WTC11 (cell line): ENCODE data around the gene FHAD1. TPM values are rescaled to one million over a fixed set of nuclear protein-coding genes. Genes with fewer than 3 reads are reported as not detected.

Source experiments
- ATAC-seq: fragments of 200-7000 bp; cut with Tn5 transposase; 2 replicates; pipeline ENCODE4 v1.10.0; 2021; ENCODE audit warnings: mild to moderate bottlenecking, moderate library complexity
- CTCF ChIA-PET: fragments of 300-600 bp; sonication (Branson Sonifier 250); formaldehyde crosslinking; loops from one replicate; lab custom pipeline; 2021; ENCODE audit warnings: antibody characterized with exemption; lab: Charles Lee
- POLR2A ChIA-PET: fragments of 350-600 bp; sonication (Branson Sonifier 250); formaldehyde crosslinking; loops from one replicate; lab custom pipeline; 2021; ENCODE audit warnings: antibody characterized with exemption; lab: Charles Lee
- DNase-seq: peaks from one replicate; pipeline ENCODE4 v3.0.0; 2021; ENCODE audit warnings: low spot score
- H3K27ac Mint-ChIP-seq: 2 replicates; pipeline ENCODE4 v1.8.0; 2021; ENCODE audit warnings: mixed read lengths
- H3K27me3 Mint-ChIP-seq: 2 replicates; pipeline ENCODE4 v1.8.0; 2021; ENCODE audit warnings: low read depth, mild to moderate bottlenecking, moderate library complexity, mixed read lengths
- H3K36me3 Mint-ChIP-seq: 2 replicates; pipeline ENCODE4 v1.8.0; 2021; ENCODE audit warnings: mixed read lengths
- H3K4me1 Mint-ChIP-seq: 2 replicates; pipeline ENCODE4 v1.8.0; 2022; ENCODE audit warnings: mixed read lengths
- H3K4me3 Mint-ChIP-seq: 2 replicates; pipeline ENCODE4 v1.8.0; 2021; ENCODE audit warnings: mild to moderate bottlenecking, moderate library complexity, mixed read lengths
- H3K9me3 Mint-ChIP-seq: 2 replicates; pipeline ENCODE4 v1.8.0; 2021; ENCODE audit warnings: mixed read lengths
- FOXP1 ChIP-seq: sonication (generic); formaldehyde crosslinking; IDR thresholded peaks from 2 replicates; pipeline ENCODE4 v1.8.0; 2022; ENCODE audit warnings: missing genetic modification reagents, mild to moderate bottlenecking, moderate library complexity, borderline replicate concordance
- GABPB1 ChIP-seq: sonication (generic); formaldehyde crosslinking; IDR thresholded peaks from 2 replicates; pipeline ENCODE4 v1.8.1; 2023; ENCODE audit warnings: mild to moderate bottlenecking, missing genetic modification reagents
- GTF2I ChIP-seq: fragments of 250-450 bp; sonication (Bioruptor Pico); conservative IDR thresholded peaks from 2 replicates; pipeline ENCODE4 v1.4.0; 2021; ENCODE audit warnings: mild to moderate bottlenecking
- KAT7 ChIP-seq: sonication (generic); formaldehyde crosslinking; IDR thresholded peaks from 2 replicates; pipeline ENCODE4 v1.8.1; 2023; ENCODE audit warnings: missing genetic modification reagents, mild to moderate bottlenecking, borderline replicate concordance
- NFYB ChIP-seq: sonication (generic); formaldehyde crosslinking; conservative IDR thresholded peaks from 2 replicates; pipeline ENCODE4 v1.8.0; 2022; ENCODE audit warnings: low read depth, missing genetic modification reagents
- PRRX2 ChIP-seq: fragments of 250-450 bp; sonication (Bioruptor Pico); IDR thresholded peaks from 2 replicates; pipeline ENCODE4 v1.8.0; 2021; ENCODE audit warnings: mild to moderate bottlenecking
- SMAD4 ChIP-seq: sonication (generic); formaldehyde crosslinking; IDR thresholded peaks from 2 replicates; pipeline ENCODE4 v1.8.0; 2022; ENCODE audit warnings: mild to moderate bottlenecking, missing genetic modification reagents
- SP1 ChIP-seq: sonication (generic); formaldehyde crosslinking; conservative IDR thresholded peaks from 2 replicates; pipeline ENCODE4 v1.8.1; 2022; ENCODE audit warnings: missing genetic modification reagents
- TP53 ChIP-seq: sonication (generic); formaldehyde crosslinking; IDR thresholded peaks from 2 replicates; pipeline ENCODE4 v1.8.1; 2023; ENCODE audit warnings: mild to moderate bottlenecking, missing genetic modification reagents
- ZNF121 ChIP-seq: sonication (generic); formaldehyde crosslinking; IDR thresholded peaks from 2 replicates; pipeline ENCODE4 v1.8.0; 2023; ENCODE audit warnings: missing genetic modification reagents
- ZNF138 ChIP-seq: sonication (generic); formaldehyde crosslinking; conservative IDR thresholded peaks from 2 replicates; pipeline ENCODE4 v1.8.1; 2022; ENCODE audit warnings: mild to moderate bottlenecking, moderate library complexity, missing genetic modification reagents
- ZNF317 ChIP-seq: sonication (generic); formaldehyde crosslinking; IDR thresholded peaks from 2 replicates; pipeline ENCODE4 v1.8.1; 2023; ENCODE audit warnings: low read depth, mild to moderate bottlenecking, moderate library complexity, missing genetic modification reagents, borderline replicate concordance
- total RNA-seq: library from RNA; stranded (reverse); gene quantifications from 3 replicates; pipeline ENCODE4 v1.2.3, GENCODE V29; 2021
- TF ChIP-seq, protein P1 (sequence below): sonication (generic); formaldehyde crosslinking; IDR thresholded peaks from 2 replicates; pipeline ENCODE4 v1.8.1; 2023; ENCODE audit warnings: mild to moderate bottlenecking, missing genetic modification reagents
- TF ChIP-seq, protein P2 (sequence below): fragments of 250-450 bp; sonication (Bioruptor Pico); IDR thresholded peaks from 2 replicates; pipeline ENCODE4 v1.9.0; 2021; ENCODE audit warnings: mild to moderate bottlenecking
- TF ChIP-seq, protein P3 (sequence below): fragments of 250-450 bp; sonication (Bioruptor Pico); IDR thresholded peaks from 2 replicates; pipeline ENCODE4 v2.1.2; 2022; ENCODE audit warnings: mild to moderate bottlenecking, moderate library complexity
- TF ChIP-seq, protein P4 (sequence below): sonication (generic); formaldehyde crosslinking; IDR thresholded peaks from 2 replicates; pipeline ENCODE4 v1.8.1; 2023; ENCODE audit warnings: mild to moderate bottlenecking, missing genetic modification reagents, moderate library complexity
- TF ChIP-seq, protein P5 (sequence below): fragments of 250-450 bp; sonication (Bioruptor Pico); IDR thresholded peaks from 2 replicates; pipeline ENCODE4 v1.9.0; 2021; ENCODE audit warnings: mild to moderate bottlenecking
- TF ChIP-seq, protein P6 (sequence below): sonication (generic); formaldehyde crosslinking; IDR thresholded peaks from 2 replicates; pipeline ENCODE4 v1.8.1; 2023; ENCODE audit warnings: mild to moderate bottlenecking, missing genetic modification reagents, borderline replicate concordance
- TF ChIP-seq, protein P7 (sequence below): fragments of 250-450 bp; sonication (Bioruptor Pico); conservative IDR thresholded peaks from 2 replicates; pipeline ENCODE4 v1.9.0; 2021; ENCODE audit warnings: mild to moderate bottlenecking

FHAD1 gene
- total RNA-seq, 1 experiment from 2014 or later = 3.0 TPM

DNA sequence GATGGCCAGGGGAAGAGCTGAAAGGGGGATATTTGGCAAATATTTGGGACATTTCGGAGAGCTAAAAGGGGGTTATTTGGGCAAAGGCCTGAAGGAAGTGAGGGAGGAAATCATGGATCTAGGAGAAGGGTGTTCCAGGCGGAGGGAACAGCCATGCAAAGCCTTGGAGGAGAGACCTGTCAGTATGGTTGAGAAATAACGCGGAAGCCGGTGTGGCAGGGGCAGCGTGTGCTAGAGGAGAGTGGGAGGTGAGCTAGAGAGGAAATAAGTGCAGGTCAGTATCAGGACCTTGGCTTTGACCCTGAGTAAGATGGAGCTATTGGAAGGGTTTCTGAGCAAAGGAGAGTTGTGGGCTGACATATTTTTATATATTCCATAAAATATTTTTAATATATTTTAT lies 194.2 kb downstream of the FHAD1 start (continued):
- TF ChIP-seq, protein P1, sequence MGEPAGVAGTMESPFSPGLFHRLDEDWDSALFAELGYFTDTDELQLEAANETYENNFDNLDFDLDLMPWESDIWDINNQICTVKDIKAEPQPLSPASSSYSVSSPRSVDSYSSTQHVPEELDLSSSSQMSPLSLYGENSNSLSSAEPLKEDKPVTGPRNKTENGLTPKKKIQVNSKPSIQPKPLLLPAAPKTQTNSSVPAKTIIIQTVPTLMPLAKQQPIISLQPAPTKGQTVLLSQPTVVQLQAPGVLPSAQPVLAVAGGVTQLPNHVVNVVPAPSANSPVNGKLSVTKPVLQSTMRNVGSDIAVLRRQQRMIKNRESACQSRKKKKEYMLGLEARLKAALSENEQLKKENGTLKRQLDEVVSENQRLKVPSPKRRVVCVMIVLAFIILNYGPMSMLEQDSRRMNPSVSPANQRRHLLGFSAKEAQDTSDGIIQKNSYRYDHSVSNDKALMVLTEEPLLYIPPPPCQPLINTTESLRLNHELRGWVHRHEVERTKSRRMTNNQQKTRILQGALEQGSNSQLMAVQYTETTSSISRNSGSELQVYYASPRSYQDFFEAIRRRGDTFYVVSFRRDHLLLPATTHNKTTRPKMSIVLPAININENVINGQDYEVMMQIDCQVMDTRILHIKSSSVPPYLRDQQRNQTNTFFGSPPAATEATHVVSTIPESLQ (CRISPR knock-in tag) = no peak

DNA sequence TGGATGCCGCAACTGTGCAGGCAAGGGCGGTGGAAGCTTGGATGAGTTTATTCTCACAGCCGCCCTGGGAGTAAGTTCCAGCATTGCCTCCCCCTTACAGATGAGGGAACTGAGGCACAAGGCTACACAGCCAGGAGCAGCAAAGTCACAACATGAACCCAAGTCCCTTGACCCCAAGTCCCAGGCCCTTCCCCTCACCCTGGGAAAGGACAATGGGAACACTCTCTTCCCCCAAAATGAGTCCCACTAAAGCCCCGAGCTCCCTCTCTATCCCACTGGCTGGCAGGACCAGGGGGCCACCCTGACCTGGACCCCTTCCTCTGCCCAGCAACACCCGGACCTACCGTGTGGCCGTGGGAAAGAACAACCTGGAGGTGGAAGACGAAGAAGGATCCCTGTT lies 195.1 kb downstream of the FHAD1 start:
- ATAC-seq (no peak), DNase-seq (no peak)
- Mint-ChIP-seq H3K27ac (no peak overlapping the region), H3K9me3 (no peaks in the 10 kb centered on the region), H3K4me3 (no peak overlapping the region), H3K4me1 (no peaks in the 10 kb centered on the region), H3K27me3 (no peaks in the 10 kb centered on the region), H3K36me3 (no peaks in the 10 kb centered on the region)
- CTCF ChIA-PET = interaction anchor here (1.3 to 5.0 kb wide), 2 partner anchors 10 to 119 kb away, joined by 3 to 20 read pairs; no protein-coding TSS in a partner anchor
- POLR2A ChIA-PET = no interaction called here
- TF ChIP-seq ZNF138 (CRISPR knock-in tag) (no peak), ZNF317 (CRISPR knock-in tag) (no peak), SMAD4 (CRISPR knock-in tag) (no peak), ZNF121 (CRISPR knock-in tag) (no peak), PRRX2 (CRISPR knock-in tag) (no peak), SP1 (CRISPR knock-in tag) (no peak)
- TF ChIP-seq, protein P2, sequence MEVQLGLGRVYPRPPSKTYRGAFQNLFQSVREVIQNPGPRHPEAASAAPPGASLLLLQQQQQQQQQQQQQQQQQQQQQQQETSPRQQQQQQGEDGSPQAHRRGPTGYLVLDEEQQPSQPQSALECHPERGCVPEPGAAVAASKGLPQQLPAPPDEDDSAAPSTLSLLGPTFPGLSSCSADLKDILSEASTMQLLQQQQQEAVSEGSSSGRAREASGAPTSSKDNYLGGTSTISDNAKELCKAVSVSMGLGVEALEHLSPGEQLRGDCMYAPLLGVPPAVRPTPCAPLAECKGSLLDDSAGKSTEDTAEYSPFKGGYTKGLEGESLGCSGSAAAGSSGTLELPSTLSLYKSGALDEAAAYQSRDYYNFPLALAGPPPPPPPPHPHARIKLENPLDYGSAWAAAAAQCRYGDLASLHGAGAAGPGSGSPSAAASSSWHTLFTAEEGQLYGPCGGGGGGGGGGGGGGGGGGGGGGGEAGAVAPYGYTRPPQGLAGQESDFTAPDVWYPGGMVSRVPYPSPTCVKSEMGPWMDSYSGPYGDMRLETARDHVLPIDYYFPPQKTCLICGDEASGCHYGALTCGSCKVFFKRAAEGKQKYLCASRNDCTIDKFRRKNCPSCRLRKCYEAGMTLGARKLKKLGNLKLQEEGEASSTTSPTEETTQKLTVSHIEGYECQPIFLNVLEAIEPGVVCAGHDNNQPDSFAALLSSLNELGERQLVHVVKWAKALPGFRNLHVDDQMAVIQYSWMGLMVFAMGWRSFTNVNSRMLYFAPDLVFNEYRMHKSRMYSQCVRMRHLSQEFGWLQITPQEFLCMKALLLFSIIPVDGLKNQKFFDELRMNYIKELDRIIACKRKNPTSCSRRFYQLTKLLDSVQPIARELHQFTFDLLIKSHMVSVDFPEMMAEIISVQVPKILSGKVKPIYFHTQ (CRISPR knock-in tag) = no peak
- TF ChIP-seq, protein P3, sequence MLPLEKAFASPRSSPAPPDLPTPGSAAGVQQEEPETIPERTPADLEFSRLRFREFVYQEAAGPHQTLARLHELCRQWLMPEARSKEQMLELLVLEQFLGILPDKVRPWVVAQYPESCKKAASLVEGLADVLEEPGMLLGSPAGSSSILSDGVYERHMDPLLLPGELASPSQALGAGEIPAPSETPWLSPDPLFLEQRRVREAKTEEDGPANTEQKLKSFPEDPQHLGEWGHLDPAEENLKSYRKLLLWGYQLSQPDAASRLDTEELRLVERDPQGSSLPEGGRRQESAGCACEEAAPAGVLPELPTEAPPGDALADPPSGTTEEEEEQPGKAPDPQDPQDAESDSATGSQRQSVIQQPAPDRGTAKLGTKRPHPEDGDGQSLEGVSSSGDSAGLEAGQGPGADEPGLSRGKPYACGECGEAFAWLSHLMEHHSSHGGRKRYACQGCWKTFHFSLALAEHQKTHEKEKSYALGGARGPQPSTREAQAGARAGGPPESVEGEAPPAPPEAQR (CRISPR knock-in tag) = no peak

DNA sequence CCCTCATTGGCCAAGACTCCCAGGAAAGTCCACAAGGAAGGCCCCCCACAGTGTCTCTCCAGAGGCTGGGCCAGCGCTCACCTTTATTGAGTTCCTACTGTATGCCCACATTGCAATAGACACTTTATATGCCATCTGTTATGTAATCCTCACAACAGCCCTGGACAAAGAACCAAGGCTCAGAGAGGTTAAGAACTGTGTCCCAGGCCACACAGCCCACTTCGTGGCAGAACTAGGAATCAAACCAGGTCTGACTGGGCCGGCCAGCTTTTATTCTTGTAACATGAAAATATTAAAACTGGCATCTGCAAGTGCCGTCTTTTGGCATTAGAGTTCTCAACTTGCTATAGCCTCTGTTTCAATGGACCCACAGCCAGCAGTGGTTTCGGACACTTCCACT lies 195.7 kb downstream of the FHAD1 start:
- no peaks in the 10 kb centered on the region for H3K4me1 Mint-ChIP-seq
- DNase-seq (no peak), ATAC-seq (no peak)
- no peaks in the 10 kb centered on the region for H3K9me3 Mint-ChIP-seq
- no peak overlapping the region for H3K27ac Mint-ChIP-seq
- ChIA-PET CTCF (interaction anchor here (1.3 to 5.0 kb wide), 2 partner anchors 11 to 119 kb away, joined by 3 to 20 read pairs; no protein-coding TSS in a partner anchor), POLR2A (no interaction called here)
- no peak overlapping the region for H3K4me3 Mint-ChIP-seq
- no peaks in the 10 kb centered on the region for H3K36me3 Mint-ChIP-seq
- 0 out of 2 replicates have a peak, but pooled peaks cover 4% of the 10 kb centered on the region for H3K27me3 Mint-ChIP-seq
- TF ChIP-seq, protein P4, sequence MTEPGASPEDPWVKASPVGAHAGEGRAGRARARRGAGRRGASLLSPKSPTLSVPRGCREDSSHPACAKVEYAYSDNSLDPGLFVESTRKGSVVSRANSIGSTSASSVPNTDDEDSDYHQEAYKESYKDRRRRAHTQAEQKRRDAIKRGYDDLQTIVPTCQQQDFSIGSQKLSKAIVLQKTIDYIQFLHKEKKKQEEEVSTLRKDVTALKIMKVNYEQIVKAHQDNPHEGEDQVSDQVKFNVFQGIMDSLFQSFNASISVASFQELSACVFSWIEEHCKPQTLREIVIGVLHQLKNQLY (CRISPR knock-in tag) = no peak
- TF ChIP-seq ZNF138 (CRISPR knock-in tag) (no peak), TP53 (CRISPR knock-in tag) (no peak), KAT7 (no peak), GTF2I (CRISPR knock-in tag) (no peak), GABPB1 (CRISPR knock-in tag) (no peak), NFYB (CRISPR knock-in tag) (no peak), FOXP1 (CRISPR knock-in tag) (no peak)
- TF ChIP-seq, protein P5, sequence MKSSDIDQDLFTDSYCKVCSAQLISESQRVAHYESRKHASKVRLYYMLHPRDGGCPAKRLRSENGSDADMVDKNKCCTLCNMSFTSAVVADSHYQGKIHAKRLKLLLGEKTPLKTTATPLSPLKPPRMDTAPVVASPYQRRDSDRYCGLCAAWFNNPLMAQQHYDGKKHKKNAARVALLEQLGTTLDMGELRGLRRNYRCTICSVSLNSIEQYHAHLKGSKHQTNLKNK (CRISPR knock-in tag) = no peak
- TF ChIP-seq, protein P6, sequence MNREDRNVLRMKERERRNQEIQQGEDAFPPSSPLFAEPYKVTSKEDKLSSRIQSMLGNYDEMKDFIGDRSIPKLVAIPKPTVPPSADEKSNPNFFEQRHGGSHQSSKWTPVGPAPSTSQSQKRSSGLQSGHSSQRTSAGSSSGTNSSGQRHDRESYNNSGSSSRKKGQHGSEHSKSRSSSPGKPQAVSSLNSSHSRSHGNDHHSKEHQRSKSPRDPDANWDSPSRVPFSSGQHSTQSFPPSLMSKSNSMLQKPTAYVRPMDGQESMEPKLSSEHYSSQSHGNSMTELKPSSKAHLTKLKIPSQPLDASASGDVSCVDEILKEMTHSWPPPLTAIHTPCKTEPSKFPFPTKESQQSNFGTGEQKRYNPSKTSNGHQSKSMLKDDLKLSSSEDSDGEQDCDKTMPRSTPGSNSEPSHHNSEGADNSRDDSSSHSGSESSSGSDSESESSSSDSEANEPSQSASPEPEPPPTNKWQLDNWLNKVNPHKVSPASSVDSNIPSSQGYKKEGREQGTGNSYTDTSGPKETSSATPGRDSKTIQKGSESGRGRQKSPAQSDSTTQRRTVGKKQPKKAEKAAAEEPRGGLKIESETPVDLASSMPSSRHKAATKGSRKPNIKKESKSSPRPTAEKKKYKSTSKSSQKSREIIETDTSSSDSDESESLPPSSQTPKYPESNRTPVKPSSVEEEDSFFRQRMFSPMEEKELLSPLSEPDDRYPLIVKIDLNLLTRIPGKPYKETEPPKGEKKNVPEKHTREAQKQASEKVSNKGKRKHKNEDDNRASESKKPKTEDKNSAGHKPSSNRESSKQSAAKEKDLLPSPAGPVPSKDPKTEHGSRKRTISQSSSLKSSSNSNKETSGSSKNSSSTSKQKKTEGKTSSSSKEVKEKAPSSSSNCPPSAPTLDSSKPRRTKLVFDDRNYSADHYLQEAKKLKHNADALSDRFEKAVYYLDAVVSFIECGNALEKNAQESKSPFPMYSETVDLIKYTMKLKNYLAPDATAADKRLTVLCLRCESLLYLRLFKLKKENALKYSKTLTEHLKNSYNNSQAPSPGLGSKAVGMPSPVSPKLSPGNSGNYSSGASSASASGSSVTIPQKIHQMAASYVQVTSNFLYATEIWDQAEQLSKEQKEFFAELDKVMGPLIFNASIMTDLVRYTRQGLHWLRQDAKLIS (CRISPR knock-in tag) = no peak
- TF ChIP-seq, protein P7, sequence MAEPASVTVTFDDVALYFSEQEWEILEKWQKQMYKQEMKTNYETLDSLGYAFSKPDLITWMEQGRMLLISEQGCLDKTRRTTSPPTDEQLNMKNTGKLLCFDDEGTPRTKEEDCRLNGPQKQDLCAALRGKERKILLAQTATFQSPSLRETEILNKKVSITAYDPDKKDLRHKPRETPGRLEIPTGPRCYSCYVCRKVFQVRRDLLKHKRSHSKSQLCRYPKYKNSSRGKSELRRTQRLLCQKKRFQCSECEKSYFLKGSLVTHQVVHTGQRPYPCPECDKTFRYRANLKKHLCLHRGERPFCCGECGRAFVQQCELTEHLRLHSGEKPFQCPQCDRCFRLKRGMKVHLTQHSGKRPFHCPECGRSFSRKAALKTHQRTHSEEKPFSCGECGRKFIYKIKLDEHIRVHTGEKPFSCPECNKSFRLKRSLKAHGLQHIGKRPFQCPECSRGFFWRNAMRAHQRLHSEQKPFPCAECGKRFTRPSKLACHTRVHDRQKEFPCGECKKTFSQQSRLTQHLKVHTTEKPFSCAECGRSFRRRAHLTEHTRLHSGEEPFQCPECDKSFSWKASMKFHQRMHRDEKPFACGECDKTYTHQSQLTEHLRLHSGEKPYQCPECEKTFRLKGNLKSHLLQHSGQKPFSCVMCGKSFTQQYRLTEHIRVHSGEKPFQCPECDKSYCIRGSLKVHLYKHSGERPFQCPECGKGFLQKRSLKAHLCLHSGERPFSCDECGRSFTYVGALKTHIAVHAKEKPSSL (CRISPR knock-in tag) = no peak
